Liver (tissue), 3 donors: ENCODE measurements around the gene MRO.

ENCODE experiments used
- RAD21 ChIP-seq, 2 donors: IDR thresholded peaks; 2 replicates each; pipeline ENCODE4 v1.6.1; 2016; ENCODE audit warnings: antibody characterized with exemption in 2 of 2, mild to moderate bottlenecking in 2 of 2
- RXRA ChIP-seq, 2 donors: IDR thresholded peaks; 2 replicates each; pipeline ENCODE4 v1.6.1; 2017 to 2018; ENCODE audit warnings: antibody characterized with exemption in 2 of 2, mild to moderate bottlenecking in 1 of 2
- SP1 ChIP-seq: IDR thresholded peaks from 2 replicates; pipeline ENCODE4 v1.6.1; 2018; ENCODE audit warnings: antibody characterized with exemption, mild to moderate bottlenecking
- TF ChIP-seq, protein P1 (sequence below): fragments of 150-350 bp; IDR thresholded peaks from 2 replicates; pipeline ENCODE4 v1.5.1; 2017; ENCODE audit warnings: improper control_type of control experiment, low read depth, low read length; ENCODE audit not compliant: missing input control
- donor health status: healthy.
- donor health status: healthy.

DNA sequence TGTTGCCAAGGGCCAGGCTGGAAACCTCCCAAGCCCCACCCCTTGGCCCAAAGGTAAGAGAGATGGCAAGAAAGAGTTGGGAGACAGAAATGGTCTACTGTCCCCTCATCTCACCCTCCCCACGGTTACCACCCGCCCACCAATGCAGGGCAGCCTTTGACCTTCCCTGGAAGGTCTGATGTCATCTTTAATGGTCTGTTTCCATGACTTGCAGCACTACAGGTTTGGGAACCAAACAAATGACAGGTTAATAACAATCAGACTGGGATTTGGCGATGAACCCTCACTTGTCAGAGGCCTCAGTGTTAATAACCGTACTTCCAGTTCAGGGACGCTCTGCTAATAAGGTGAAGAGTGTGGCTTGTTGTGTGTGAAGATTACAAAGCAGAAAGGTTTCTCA, 70.4 kb downstream of the MRO start:
- TF ChIP-seq, protein P1, sequence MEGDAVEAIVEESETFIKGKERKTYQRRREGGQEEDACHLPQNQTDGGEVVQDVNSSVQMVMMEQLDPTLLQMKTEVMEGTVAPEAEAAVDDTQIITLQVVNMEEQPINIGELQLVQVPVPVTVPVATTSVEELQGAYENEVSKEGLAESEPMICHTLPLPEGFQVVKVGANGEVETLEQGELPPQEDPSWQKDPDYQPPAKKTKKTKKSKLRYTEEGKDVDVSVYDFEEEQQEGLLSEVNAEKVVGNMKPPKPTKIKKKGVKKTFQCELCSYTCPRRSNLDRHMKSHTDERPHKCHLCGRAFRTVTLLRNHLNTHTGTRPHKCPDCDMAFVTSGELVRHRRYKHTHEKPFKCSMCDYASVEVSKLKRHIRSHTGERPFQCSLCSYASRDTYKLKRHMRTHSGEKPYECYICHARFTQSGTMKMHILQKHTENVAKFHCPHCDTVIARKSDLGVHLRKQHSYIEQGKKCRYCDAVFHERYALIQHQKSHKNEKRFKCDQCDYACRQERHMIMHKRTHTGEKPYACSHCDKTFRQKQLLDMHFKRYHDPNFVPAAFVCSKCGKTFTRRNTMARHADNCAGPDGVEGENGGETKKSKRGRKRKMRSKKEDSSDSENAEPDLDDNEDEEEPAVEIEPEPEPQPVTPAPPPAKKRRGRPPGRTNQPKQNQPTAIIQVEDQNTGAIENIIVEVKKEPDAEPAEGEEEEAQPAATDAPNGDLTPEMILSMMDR, result no peak
- TF ChIP-seq SP1, result no peak
- no peak for TF ChIP-seq RXRA (IDR thresholded peaks at IDR 0.05)
- no peak for TF ChIP-seq RAD21 (IDR thresholded peaks at IDR 0.05)
